Dermis blood vessel endothelial cell (primary cell): ENCODE results near the gene UBE2V1. TPM values are rescaled to one million over a fixed set of nuclear protein-coding genes. Genes with fewer than 3 reads are reported as not detected.
A peak's percentile ranks its signal among the peaks of the same experiment; 100 is the strongest.
"Not testable (repeated sequence)": the region's sequence is repeated elsewhere in the genome, so short reads cannot be mapped to it uniquely, and the experiment has no call there.

Experiments used
- DNase-seq: peaks from one replicate; pipeline ENCODE4 v3.0.0; 2010
- total RNA-seq: library from RNA; depleted of rRNA; stranded (reverse); fragments of >200 nt; gene quantifications from 2 replicates; pipeline ENCODE4 v1.2.3, GENCODE V29; 2014

Gene UBE2V1
- total RNA-seq, 1 donor from 2014 or later: 33.5 TPM

GRCh38 chr20:50137702-50138101 is 24.8 kb upstream of the UBE2V1 start:
- not testable (repeated sequence) for DNase-seq

- DNase-seq: no peak
Observed at GRCh38 chr20:50136822-50137599, 24.1 kb upstream of the UBE2V1 start.

GRCh38 chr20:50135157-50135556 is 22.2 kb upstream of the UBE2V1 start:
- not testable (repeated sequence) for DNase-seq

GRCh38 chr20:50133474-50134217 is 20.7 kb upstream of the UBE2V1 start:
- DNase-seq: no peak

- no peak for DNase-seq
Observed at GRCh38 chr20:50133041-50133440, 20.1 kb upstream of the UBE2V1 start.

GRCh38 chr20:50130995-50131394 is 18.0 kb upstream of the UBE2V1 start:
- DNase-seq: no peak

- DNase-seq: no peak
Observed at GRCh38 chr20:50130356-50130723, 17.4 kb upstream of the UBE2V1 start.

GRCh38 chr20:50129662-50130355 is 16.9 kb upstream of the UBE2V1 start:
- DNase-seq: no peak

GRCh38 chr20:50128520-50128905 is 15.6 kb upstream of the UBE2V1 start:
- DNase-seq: no peak

GRCh38 chr20:50127587-50128519 is 14.9 kb upstream of the UBE2V1 start:
- no peak for DNase-seq

GRCh38 chr20:50126662-50127061 is 13.7 kb upstream of the UBE2V1 start:
- DNase-seq: no peak

GRCh38 chr20:50125279-50125678 is 12.3 kb upstream of the UBE2V1 start:
- DNase-seq: no peak

GRCh38 chr20:50124496-50124895 is 11.5 kb upstream of the UBE2V1 start:
- no peak for DNase-seq

- no peak for DNase-seq
Observed at GRCh38 chr20:50123418-50123817, 10.5 kb upstream of the UBE2V1 start.

GRCh38 chr20:50122763-50123162 is 9.8 kb upstream of the UBE2V1 start:
- DNase-seq: no peak

- peak; percentile 49 for DNase-seq
Observed at GRCh38 chr20:50121858-50122271, 8.9 kb upstream of the UBE2V1 start.

GRCh38 chr20:50120935-50121693 is 8.2 kb upstream of the UBE2V1 start:
- DNase-seq: peak; percentile 86

- DNase-seq: no peak
Observed at GRCh38 chr20:50118203-50118602, 5.3 kb upstream of the UBE2V1 start.

GRCh38 chr20:50116368-50116999 is 3.5 kb upstream of the UBE2V1 start:
- DNase-seq: no peak

GRCh38 chr20:50115591-50116367 is 2.8 kb upstream of the UBE2V1 start:
- peak; percentile 99 for DNase-seq
